H1 (cell line): ENCODE results near the gene UPK1B. TPM values are rescaled to one million over a fixed set of nuclear protein-coding genes. Genes with fewer than 3 reads are reported as not detected.

ENCODE experiments used
- CTCF ChIA-PET: fragments of 300-600 bp; sonication (Branson Sonifier 250); formaldehyde crosslinking; loops from one replicate; lab custom pipeline; 2021; ENCODE audit not compliant: partially characterized antibody; lab: Charles Lee
- POLR2A ChIA-PET: fragments of 300-600 bp; sonication (Branson Sonifier 250); formaldehyde crosslinking; loops from one replicate; lab custom pipeline; 2021; ENCODE audit warnings: inconsistent platforms; ENCODE audit not compliant: partially characterized antibody; lab: Charles Lee
- DNase-seq, 2 experiments: peaks; one replicate each; pipeline versions ENCODE4 v3.0.0 to v3.0.0-alpha.2; 2010 to 2022; ENCODE audit warnings: low spot score in 2 of 2, low read depth in 1 of 2, mixed read lengths in 1 of 2
- FAIRE-seq: peaks from 2 replicates; lab custom pipeline; 2011; peaks lifted over from hg19 to GRCh38; lab: Jason Lieb, UNC
- H2AFZ ChIP-seq: 2 replicates; pipeline ENCODE4 v1.8.1; 2012; ENCODE audit warnings: low read length, inconsistent platforms
- H2AK5ac ChIP-seq: 2 replicates; pipeline ENCODE4 v1.6.1; 2013; ENCODE audit warnings: low read depth, low read length
- H2BK120ac ChIP-seq: replicated peaks from 2 replicates; pipeline ENCODE3; 2013; ENCODE audit warnings: low read depth, low read length, inconsistent platforms
- H2BK12ac ChIP-seq: 2 replicates; pipeline ENCODE4 v1.6.1; 2013; ENCODE audit warnings: low read depth, low read length
- H2BK15ac ChIP-seq: 2 replicates; pipeline ENCODE4 v1.6.1; 2013; ENCODE audit warnings: low read length
- H2BK20ac ChIP-seq: 2 replicates; pipeline ENCODE4 v1.6.1; 2013; ENCODE audit warnings: low read length
- H2BK5ac ChIP-seq: 2 replicates; pipeline ENCODE4 v1.6.1; 2013; ENCODE audit warnings: low read depth, low read length
- H3K14ac ChIP-seq: 2 replicates; pipeline ENCODE4 v1.6.1; 2013; ENCODE audit warnings: inconsistent platforms; ENCODE audit not compliant: insufficient read length
- H3K18ac ChIP-seq: 2 replicates; pipeline ENCODE4 v1.6.1; 2013; ENCODE audit warnings: low read length; ENCODE audit errors: extremely low read depth
- H3K23ac ChIP-seq: 2 replicates; pipeline ENCODE4 v1.6.1; 2013; ENCODE audit warnings: inconsistent platforms; ENCODE audit not compliant: insufficient read length
- H3K23me2 ChIP-seq: 2 replicates; pipeline ENCODE4 v1.6.1; 2013; ENCODE audit warnings: low read depth, low read length
- H3K27ac ChIP-seq: 2 replicates; pipeline ENCODE4 v1.6.1; 2011; ENCODE audit warnings: low read depth, low read length, inconsistent platforms
- H3K27me3 ChIP-seq, 4 experiments: replicated peaks in 1 of 4; 1 replicate in 1 of 4; 2 replicates in 3 of 4; pipeline versions ENCODE4 v1.6.1 to v1.8.1; 2011 to 2013; ENCODE audit warnings: low read length in 3 of 4, mild to moderate bottlenecking in 3 of 4, inconsistent platforms in 2 of 4, mixed read lengths in 2 of 4, moderate library complexity in 1 of 4; ENCODE audit not compliant: control insufficient read depth in 3 of 4, insufficient read depth in 3 of 4; ENCODE audit errors: extremely low read depth in 1 of 4
- H3K36me3 ChIP-seq, 4 experiments: 2 replicates each; pipeline versions ENCODE4 v1.6.1 to v1.8.1; 2011 to 2013; ENCODE audit warnings: mild to moderate bottlenecking in 4 of 4, low read length in 3 of 4, moderate library complexity in 2 of 4, control low read depth in 1 of 4, inconsistent platforms in 1 of 4; ENCODE audit not compliant: insufficient read depth in 4 of 4, control insufficient read depth in 2 of 4
- H3K4ac ChIP-seq: replicated peaks from 2 replicates; pipeline ENCODE3; 2013; ENCODE audit warnings: low read length, low read depth, mixed read lengths, inconsistent platforms; ENCODE audit not compliant: insufficient read length
- H3K4me1 ChIP-seq, 4 experiments: replicated peaks in 1 of 4; 1 replicate in 1 of 4; 2 replicates in 3 of 4; pipeline versions ENCODE4 v1.6.1 to v1.8.1; 2011 to 2013; ENCODE audit warnings: low read length in 3 of 4, inconsistent platforms in 2 of 4, mixed read lengths in 1 of 4; ENCODE audit not compliant: insufficient read depth in 4 of 4, control insufficient read depth in 3 of 4
- H3K4me2 ChIP-seq, 2 experiments: 2 replicates each; pipeline versions ENCODE4 v1.6.1 to v1.8.1; 2011 to 2013; ENCODE audit warnings: low read depth in 2 of 2, low read length in 2 of 2, control low read depth in 1 of 2, inconsistent platforms in 1 of 2, mild to moderate bottlenecking in 1 of 2; ENCODE audit not compliant: insufficient read depth in 1 of 2
- H3K4me3 ChIP-seq, 4 experiments: fragments of 200-600, 300-600 bp in 1 of 4; sonication (generic), shearing (Covaris generic), sonication (Bioruptor Twin) in 1 of 4; 2 replicates each; pipeline versions ENCODE4 v1.5.1 to v1.8.1; 2011 to 2016; ENCODE audit warnings: low read length in 4 of 4, low read depth in 3 of 4, control low read depth in 2 of 4, inconsistent platforms in 2 of 4, mild to moderate bottlenecking in 2 of 4, mixed read lengths in 1 of 4, moderate library complexity in 1 of 4; ENCODE audit not compliant: insufficient read depth in 2 of 4; ENCODE audit errors: extremely low read depth in 1 of 4
- H3K56ac ChIP-seq: replicated peaks from 2 replicates; pipeline ENCODE3; 2013; ENCODE audit warnings: low read depth, mild to moderate bottlenecking, mixed read lengths, low read length, inconsistent platforms; ENCODE audit not compliant: insufficient read length
- H3K79me1 ChIP-seq: 2 replicates; pipeline ENCODE4 v1.6.1; 2013; ENCODE audit warnings: low read depth, low read length, control low read depth
- H3K79me2 ChIP-seq, 2 experiments: 2 replicates each; pipeline versions ENCODE4 v1.6.1 to v1.8.1; 2012 to 2013; ENCODE audit warnings: low read length in 2 of 2, mild to moderate bottlenecking in 2 of 2, inconsistent platforms in 1 of 2; ENCODE audit not compliant: insufficient read depth in 2 of 2, control insufficient read depth in 1 of 2
- H3K9ac ChIP-seq, 4 experiments: replicated peaks in 1 of 4; 1 replicate in 1 of 4; 2 replicates in 3 of 4; pipeline versions ENCODE4 v1.6.1 to v1.8.1; 2011 to 2013; ENCODE audit warnings: low read depth in 3 of 4, low read length in 3 of 4, control low read depth in 2 of 4, mild to moderate bottlenecking in 2 of 4, moderate library complexity in 2 of 4, inconsistent platforms in 1 of 4; ENCODE audit errors: extremely low read depth in 1 of 4
- H3K9me3 ChIP-seq, 2 experiments: 2 replicates each; pipeline versions ENCODE4 v1.6.1 to v1.8.1; 2012 to 2013; ENCODE audit warnings: mild to moderate bottlenecking in 2 of 2, moderate library complexity in 2 of 2, control low read depth in 1 of 2, inconsistent platforms in 1 of 2, low read depth in 1 of 2, low read length in 1 of 2, mixed read lengths in 1 of 2; ENCODE audit not compliant: insufficient read depth in 2 of 2
- H4K20me1 ChIP-seq, 2 experiments: replicated peaks in 1 of 2; 2 replicates each; pipeline versions ENCODE3 to v1.8.1; 2011 to 2013; ENCODE audit warnings: inconsistent platforms in 2 of 2, low read length in 2 of 2, mild to moderate bottlenecking in 1 of 2; ENCODE audit not compliant: insufficient read depth in 2 of 2, control insufficient read depth in 1 of 2
- H4K5ac ChIP-seq: 2 replicates; pipeline ENCODE4 v1.6.1; 2013; ENCODE audit warnings: low read length, low read depth, mixed read lengths, inconsistent platforms; ENCODE audit not compliant: insufficient read length
- H4K8ac ChIP-seq: 2 replicates; pipeline ENCODE4 v1.8.0; 2013; ENCODE audit warnings: mild to moderate bottlenecking, moderate library complexity, low read length, inconsistent platforms; ENCODE audit not compliant: insufficient read depth; ENCODE audit errors: extremely low read depth
- H4K91ac ChIP-seq: replicated peaks from 2 replicates; pipeline ENCODE3; 2013; ENCODE audit warnings: low read length, mixed read lengths, inconsistent platforms; ENCODE audit not compliant: insufficient read length
- KDM5A ChIP-seq: fragments of 200-600 bp; IDR thresholded peaks from 2 replicates; pipeline ENCODE4 v1.7.1; 2012; ENCODE audit warnings: mild to moderate bottlenecking, low read length, inconsistent platforms, mixed read lengths
- SIRT6 ChIP-seq: IDR thresholded peaks from one replicate; pipeline ENCODE4 v1.7.1; 2012; ENCODE audit warnings: low read length, inconsistent platforms
- SIX5 ChIP-seq: IDR thresholded peaks from 2 replicates; pipeline ENCODE4 v1.6.1; 2011; ENCODE audit warnings: mild to moderate bottlenecking, low read depth, low read length
- SP1 ChIP-seq: IDR thresholded peaks from 2 replicates; pipeline ENCODE4 v1.6.1; 2011; ENCODE audit warnings: low read depth, low read length
- SUZ12 ChIP-seq: fragments of 200-600 bp; sonication (generic); IDR thresholded peaks from 2 replicates; pipeline ENCODE4 v1.6.1; 2012; ENCODE audit warnings: mild to moderate bottlenecking, inconsistent platforms, low read length, moderate library complexity, mixed read lengths
- TAF1 ChIP-seq: IDR thresholded peaks from 2 replicates; pipeline ENCODE4 v1.6.1; 2011; ENCODE audit warnings: mild to moderate bottlenecking, low read depth, low read length
- TEAD4 ChIP-seq: IDR thresholded peaks from 2 replicates; pipeline ENCODE4 v1.6.1; 2012; ENCODE audit warnings: low read depth, low read length, inconsistent platforms, mixed read lengths
- whole genome bisulfite sequencing, 2 experiments: shearing (Covaris generic) in 1 of 2; methylation state at CpG; one replicate each; pipeline versions ENCODE4 v1.1.6 to v1.1.7; 2013 to 2015; ENCODE audit warnings: low lambda C conversion rate in 2 of 2, mixed read lengths in 2 of 2, inconsistent platforms in 1 of 2, low coverage in 1 of 2, missing lambda C conversion rate in 1 of 2; ENCODE audit not compliant: insufficient replicate concordance in 2 of 2, insufficient coverage in 1 of 2, insufficient read length in 1 of 2; ENCODE audit errors: extremely low coverage in 1 of 2, missing lambda C conversion rate in 1 of 2; 5-methylcytosine and 5-hydroxymethylcytosine counted together
- polyA plus RNA-seq, 7 experiments: library from polyadenylated mRNA; depleted of rRNA in 3 of 7; stranded (reverse) in 5 of 7; unstranded in 2 of 7; fragments of >200 nt in 5 of 7; fragments of 200-250 nt in 2 of 7; gene quantifications; 1 replicate in 5 of 7; 2 replicates in 1 of 7; 4 replicates in 1 of 7; pipeline versions ENCODE4 v1.2.1 to v1.2.3, GENCODE V29; 2011 to 2013; ENCODE audit warnings: missing spikeins in 2 of 7, mixed read lengths in 2 of 7
- total RNA-seq: library from RNA; stranded (reverse); fragmentation: NEBNext Ultra II Directional; extraction: Animal tissue kit (Norgen Biotek cat#: 25700); gene quantifications from 2 replicates; pipeline ENCODE4 v1.2.1, GENCODE V29; 2021
- TF ChIP-seq, protein P1 (sequence below), 3 experiments: IDR thresholded peaks; 1 replicate in 2 of 3; 2 replicates in 1 of 3; pipeline versions ENCODE4 v1.5.1 to v1.6.1; 2011; ENCODE audit warnings: low read length in 3 of 3, mild to moderate bottlenecking in 3 of 3, inconsistent platforms in 2 of 3, low read depth in 1 of 3, moderate library complexity in 1 of 3; ENCODE audit not compliant: insufficient read depth in 1 of 3; ENCODE audit errors: control extremely low read depth in 1 of 3
- TF ChIP-seq, protein P2 (sequence below): IDR thresholded peaks from 2 replicates; pipeline ENCODE4 v1.6.1; 2012; ENCODE audit warnings: inconsistent platforms
- TF ChIP-seq, protein P3 (sequence below): IDR thresholded peaks from 2 replicates; pipeline ENCODE4 v1.6.1; 2012; ENCODE audit warnings: low read length, inconsistent platforms

Gene UPK1B
- total and polyA plus RNA-seq, 2 of the 8 experiments (the other 6 are each of a cell fraction or from before 2014, with no cell fraction given) = 0.67 to 0.68 TPM

DNA sequence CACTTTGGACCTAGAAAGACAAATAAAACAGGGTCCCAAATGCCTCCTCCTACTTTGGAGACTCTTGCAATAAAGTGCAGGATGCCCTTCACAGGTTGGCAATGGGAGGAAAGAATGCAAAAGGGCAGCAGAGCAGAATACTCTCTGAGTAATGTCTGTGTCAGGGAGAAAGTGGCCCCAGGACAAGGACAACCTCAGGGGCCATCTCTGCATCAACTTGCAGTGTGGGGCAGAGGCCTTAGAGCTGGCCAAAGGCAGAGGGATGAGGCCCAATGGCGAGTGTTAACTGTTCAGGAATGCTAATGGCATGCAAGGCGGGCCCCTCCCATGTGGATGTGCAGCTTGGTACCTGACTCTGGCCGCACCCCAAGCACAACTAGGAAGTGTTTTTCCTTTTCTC, 8.4 kb downstream of the UPK1B start:
- Histone ChIP-seq H2BK15ac (no peak overlapping the region), H2BK5ac (no peak overlapping the region), H3K9me3 (no peaks in the 10 kb centered on the region), H3K36me3 (no peaks in the 10 kb centered on the region), H3K27ac (no peak overlapping the region), H4K91ac (no peak overlapping the region), H3K23ac (no peak overlapping the region), H3K4ac (no peak overlapping the region), H3K4me2 (no peak overlapping the region), H2BK20ac (no peak overlapping the region), H3K9ac (no peak overlapping the region), H3K14ac (no peak overlapping the region), H3K18ac (no peak overlapping the region), H2BK120ac (no peak overlapping the region), H3K4me1 (no peaks in the 10 kb centered on the region), H3K4me3 (no peak overlapping the region), H3K56ac (no peak overlapping the region), H3K23me2 (no peaks in the 10 kb centered on the region), H4K8ac (no peak overlapping the region), H3K79me1 (no peaks in the 10 kb centered on the region), H3K27me3 (peaks cover 0 to 1% (median 0%) of the 10 kb centered on the region in 4 experiments; a peak in 1 of 7 replicates), H3K79me2 (no peaks in the 10 kb centered on the region), H4K20me1 (no peaks in the 10 kb centered on the region), H2BK12ac (no peak overlapping the region), H4K5ac (no peak overlapping the region), H2AK5ac (no peak overlapping the region), H2AFZ (no peak overlapping the region)
- CTCF ChIA-PET = interaction anchor here (1.0 to 1.8 kb wide), 3 partner anchors 36 to 298 kb away, joined by 4 to 5 read pairs (median 4); partner anchors contain the start of gene TEX55
- FAIRE-seq (no peak), DNase-seq (no peak)
- 81% methylated on average over 2 of the region's 3 CpGs; no CpG with 5 or more reads in 1 of the 2 experiments for WGBS, 2 experiments
- POLR2A ChIA-PET = interaction anchor here (1.4 kb wide), 1 partner anchor 59 kb away, joined by 3 read pairs; the partner anchor contains the start of gene B4GALT4
- TF ChIP-seq KDM5A = no peak
- TF ChIP-seq, protein P1, sequence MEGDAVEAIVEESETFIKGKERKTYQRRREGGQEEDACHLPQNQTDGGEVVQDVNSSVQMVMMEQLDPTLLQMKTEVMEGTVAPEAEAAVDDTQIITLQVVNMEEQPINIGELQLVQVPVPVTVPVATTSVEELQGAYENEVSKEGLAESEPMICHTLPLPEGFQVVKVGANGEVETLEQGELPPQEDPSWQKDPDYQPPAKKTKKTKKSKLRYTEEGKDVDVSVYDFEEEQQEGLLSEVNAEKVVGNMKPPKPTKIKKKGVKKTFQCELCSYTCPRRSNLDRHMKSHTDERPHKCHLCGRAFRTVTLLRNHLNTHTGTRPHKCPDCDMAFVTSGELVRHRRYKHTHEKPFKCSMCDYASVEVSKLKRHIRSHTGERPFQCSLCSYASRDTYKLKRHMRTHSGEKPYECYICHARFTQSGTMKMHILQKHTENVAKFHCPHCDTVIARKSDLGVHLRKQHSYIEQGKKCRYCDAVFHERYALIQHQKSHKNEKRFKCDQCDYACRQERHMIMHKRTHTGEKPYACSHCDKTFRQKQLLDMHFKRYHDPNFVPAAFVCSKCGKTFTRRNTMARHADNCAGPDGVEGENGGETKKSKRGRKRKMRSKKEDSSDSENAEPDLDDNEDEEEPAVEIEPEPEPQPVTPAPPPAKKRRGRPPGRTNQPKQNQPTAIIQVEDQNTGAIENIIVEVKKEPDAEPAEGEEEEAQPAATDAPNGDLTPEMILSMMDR (IDR thresholded peaks at IDR 0.05; ENCODE audit: control extremely low read depth in 1 of 3, insufficient read depth in 1 of 3, low read depth in 1 of 3, low read length in 3 of 3) = no peak
- TF ChIP-seq TAF1 = no peak
- TF ChIP-seq SIX5 = no peak
- TF ChIP-seq, protein P2, sequence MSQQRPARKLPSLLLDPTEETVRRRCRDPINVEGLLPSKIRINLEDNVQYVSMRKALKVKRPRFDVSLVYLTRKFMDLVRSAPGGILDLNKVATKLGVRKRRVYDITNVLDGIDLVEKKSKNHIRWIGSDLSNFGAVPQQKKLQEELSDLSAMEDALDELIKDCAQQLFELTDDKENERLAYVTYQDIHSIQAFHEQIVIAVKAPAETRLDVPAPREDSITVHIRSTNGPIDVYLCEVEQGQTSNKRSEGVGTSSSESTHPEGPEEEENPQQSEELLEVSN = no peak
- TF ChIP-seq TEAD4 = no peak
- TF ChIP-seq SP1 = no peak
- TF ChIP-seq SUZ12 = no peak
- TF ChIP-seq SIRT6 = no peak
- TF ChIP-seq, protein P3, sequence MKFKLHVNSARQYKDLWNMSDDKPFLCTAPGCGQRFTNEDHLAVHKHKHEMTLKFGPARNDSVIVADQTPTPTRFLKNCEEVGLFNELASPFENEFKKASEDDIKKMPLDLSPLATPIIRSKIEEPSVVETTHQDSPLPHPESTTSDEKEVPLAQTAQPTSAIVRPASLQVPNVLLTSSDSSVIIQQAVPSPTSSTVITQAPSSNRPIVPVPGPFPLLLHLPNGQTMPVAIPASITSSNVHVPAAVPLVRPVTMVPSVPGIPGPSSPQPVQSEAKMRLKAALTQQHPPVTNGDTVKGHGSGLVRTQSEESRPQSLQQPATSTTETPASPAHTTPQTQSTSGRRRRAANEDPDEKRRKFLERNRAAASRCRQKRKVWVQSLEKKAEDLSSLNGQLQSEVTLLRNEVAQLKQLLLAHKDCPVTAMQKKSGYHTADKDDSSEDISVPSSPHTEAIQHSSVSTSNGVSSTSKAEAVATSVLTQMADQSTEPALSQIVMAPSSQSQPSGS = no peak
